Hepatocyte (in vitro differentiated cells): ENCODE data around the gene MANBA.

Experiments used
- CTCF ChIP-seq: fragments of 200-600 bp; sonication (generic); IDR thresholded peaks from 2 replicates; pipeline ENCODE4 v1.5.1; 2016; ENCODE audit warnings: antibody characterized with exemption, mild to moderate bottlenecking; ENCODE audit not compliant: poor library complexity
- EZH2 ChIP-seq: fragments of 200-600 bp; sonication (generic); IDR thresholded peaks from 2 replicates; pipeline ENCODE4 v1.6.1; 2016; ENCODE audit warnings: antibody characterized with exemption, mild to moderate bottlenecking, borderline replicate concordance

- TF ChIP-seq CTCF (no peak), EZH2 (no peak)
These were observed 168.5 kb downstream of the MANBA start for GRCh38 chr4:102592256-102592655.
